HepG2 (cell line): ENCODE results near the gene SLX4.

ENCODE experiments used
- CREB3 ChIP-seq: sonication (generic); formaldehyde crosslinking; IDR thresholded peaks from 2 replicates; pipeline ENCODE4 v1.5.0; 2020; ENCODE audit warnings: missing genetic modification reagents
- EHMT2 ChIP-seq: fragments of 200-600 bp; sonication (generic); IDR thresholded peaks from 2 replicates; pipeline ENCODE4 v1.7.0; 2017; ENCODE audit warnings: antibody characterized with exemption, low read depth, low read length, borderline replicate concordance
- FOXJ3 ChIP-seq: sonication (generic); formaldehyde crosslinking; IDR thresholded peaks from 2 replicates; pipeline ENCODE4 v1.4.0; 2020; ENCODE audit warnings: missing genetic modification reagents, mild to moderate bottlenecking, borderline replicate concordance
- HOXA7 ChIP-seq: sonication (generic); formaldehyde crosslinking; IDR thresholded peaks from 2 replicates; pipeline ENCODE4 v1.8.1; 2022; ENCODE audit warnings: mild to moderate bottlenecking, missing genetic modification reagents, moderate library complexity
- MED8 ChIP-seq: sonication (generic); formaldehyde crosslinking; IDR thresholded peaks from 2 replicates; pipeline ENCODE4 v1.8.1; 2023; ENCODE audit warnings: mild to moderate bottlenecking, missing genetic modification reagents; ENCODE audit not compliant: insufficient replicate concordance
- NFE2L1 ChIP-seq: sonication (generic); formaldehyde crosslinking; IDR thresholded peaks from 2 replicates; pipeline ENCODE4 v1.4.0; 2020; ENCODE audit warnings: missing genetic modification reagents, mild to moderate bottlenecking, borderline replicate concordance
- STAT6 ChIP-seq: sonication (generic); formaldehyde crosslinking; IDR thresholded peaks from 2 replicates; pipeline ENCODE4 v1.4.0; 2020; ENCODE audit warnings: missing genetic modification reagents, mild to moderate bottlenecking, borderline replicate concordance
- ZNF549 ChIP-seq: sonication (generic); formaldehyde crosslinking; IDR thresholded peaks from 2 replicates; pipeline ENCODE4 v1.5.0; 2020; ENCODE audit warnings: missing genetic modification reagents

GRCh38 chr16:3589001-3589400 lies 22.4 kb downstream of the SLX4 start:
- no peak for TF ChIP-seq NFE2L1 (CRISPR knock-in tag)
- TF ChIP-seq ZNF549 (CRISPR knock-in tag) = no peak
- TF ChIP-seq MED8 (CRISPR knock-in tag) = no peak
- TF ChIP-seq STAT6 (CRISPR knock-in tag) = no peak
- no peak for TF ChIP-seq CREB3 (CRISPR knock-in tag)
- TF ChIP-seq EHMT2 = no peak
- no peak for TF ChIP-seq HOXA7 (CRISPR knock-in tag)
- no peak for TF ChIP-seq FOXJ3 (CRISPR knock-in tag)
